Loucy (cell line): ENCODE data around the gene ADGRL2.

ENCODE experiments used
- CTCF ChIP-seq: fragments of 200-600 bp; sonication (generic); conservative IDR thresholded peaks from 2 replicates; pipeline ENCODE4 v1.5.1; 2014; ENCODE audit warnings: mild to moderate bottlenecking, antibody characterized with exemption, low read length
- EZH2phosphoT487 ChIP-seq: fragments of 200-600 bp; IDR thresholded peaks from 2 replicates; pipeline ENCODE4 v1.6.1; 2018; ENCODE audit warnings: antibody characterized with exemption, mild to moderate bottlenecking, moderate library complexity, borderline replicate concordance

- TF ChIP-seq EZH2phosphoT487: no peak
- no peak for TF ChIP-seq CTCF
These were observed 42.6 kb upstream of the ADGRL2 start for GRCh38 chr1:81758181-81758580.
